ENCODE measurements around the gene ARHGEF12. TPM values are rescaled to one million over a fixed set of nuclear protein-coding genes. Genes with fewer than 3 reads are reported as not detected.

The ARHGEF12 gene
- total and polyA plus RNA-seq, 10 of the 15 experiments (the other 5 are each of a cell fraction or from before 2014, with no cell fraction given): 2.7 to 40.8 (median 20.9) TPM

DNA sequence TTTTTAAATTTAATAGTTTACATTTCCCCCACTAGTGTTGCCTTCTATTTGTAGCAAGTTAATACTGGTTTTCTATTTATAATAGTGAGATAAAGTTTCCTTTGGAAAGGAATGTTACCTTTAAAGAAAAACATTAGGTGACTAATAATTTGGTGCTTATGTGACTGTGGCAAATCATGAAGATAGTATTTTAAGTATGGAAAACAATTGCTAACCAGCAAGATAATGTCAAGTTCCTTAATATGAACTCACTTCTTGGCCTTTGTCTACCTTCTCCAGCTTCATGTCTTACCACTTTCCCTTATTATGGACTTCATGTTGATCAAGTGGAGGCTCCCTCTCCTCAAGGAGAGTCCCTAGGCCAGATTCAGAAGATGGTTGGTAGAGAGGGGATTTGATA, 27.2 kb downstream of the ARHGEF12 start:
- no peaks in the 10 kb centered on the region for H3K36me3 ChIP-seq (ENCODE audit: control insufficient read depth in 2 of 2, insufficient read depth in 2 of 2, low read length in 1 of 2)
- no peaks in the 10 kb centered on the region for H3K4me1 ChIP-seq (ENCODE audit: control insufficient read depth, insufficient read depth, low read length)
- no TSS peak for BruUV-seq (replicated peaks)
- intact Hi-C loops (cut with micrococcal nuclease; ENCODE audit: unreplicated experiment) (no loop called here), in situ Hi-C loops (cut with MboI) (no loop called here)
- ChIA-PET POLR2A (no interaction called here), RAD21 (ENCODE audit: unreplicated experiment) (interaction anchor here (1.6 to 1.7 kb wide), 2 partner anchors 9 to 26 kb away, joined by 3 to 4 read pairs; no protein-coding TSS in a partner anchor), CTCF (interaction anchor here (1.2 kb wide), 1 partner anchor 22 kb away, joined by 3 read pairs; no protein-coding TSS in a partner anchor), SMC1A (ENCODE audit: uncharacterized antibody, unreplicated experiment) (interaction anchor here (0.7 to 1.4 kb wide), 5 partner anchors 8 to 65 kb away, joined by 3 read pairs; no protein-coding TSS in a partner anchor)
- H3K9me3 ChIP-seq (replicated peaks; ENCODE audit: control insufficient read depth, insufficient read depth, low read length): no peaks in the 10 kb centered on the region; the same call in 2 of the 3 replicates
- FAIRE-seq: no peak
- H3K4me2 ChIP-seq (ENCODE audit: control insufficient read depth, insufficient read depth): no peak overlapping the region
- ATAC-seq: no peak
- H3K27me3 ChIP-seq (replicated peaks in 1 of 2; ENCODE audit: control insufficient read depth in 2 of 2, insufficient read depth in 2 of 2, low read length in 1 of 2): no peaks in the 10 kb centered on the region
- H3K79me2 ChIP-seq (ENCODE audit: control insufficient read depth, insufficient read depth, low read length): no peaks in the 10 kb centered on the region; the same call in 1 of the 2 replicates
- H4K20me1 ChIP-seq (ENCODE audit: control insufficient read depth, insufficient read depth): no peaks in the 10 kb centered on the region
- H3K27ac ChIP-seq (ENCODE audit: control insufficient read depth, insufficient read depth): no peak overlapping the region
- no peak for DNase-seq (ENCODE audit: low read depth, low spot score)
- H3K9ac ChIP-seq (ENCODE audit: control insufficient read depth, insufficient read depth, low read length): no peak overlapping the region
- no peak overlapping the region for H3K4me3 ChIP-seq
- no peak overlapping the region for H2AFZ ChIP-seq (ENCODE audit: control insufficient read depth, low read depth, low read length)
- TF ChIP-seq ZZZ3 (IDR thresholded peaks at IDR 0.05; ENCODE audit: control insufficient read depth, insufficient read length, low read depth) (no peak), TCF7 (IDR thresholded peaks at IDR 0.05; ENCODE audit: borderline replicate concordance) (no peak), HDGF (IDR thresholded peaks at IDR 0.05) (no peak), TBL1XR1 (IDR thresholded peaks at IDR 0.05; ENCODE audit: low read depth, low read length) (no peak), ATF7 (IDR thresholded peaks at IDR 0.05; ENCODE audit: low read depth) (no peak), IKZF1 (conservative IDR thresholded peaks at IDR 0.05) (no peak), CREM (IDR thresholded peaks at IDR 0.05; ENCODE audit: low read depth) (no peak), SUPT20H (IDR thresholded peaks at IDR 0.05; ENCODE audit: borderline replicate concordance, control insufficient read depth, low read depth, low read length) (no peak), JUNB (IDR thresholded peaks at IDR 0.05) (no peak), KLF5 (IDR thresholded peaks at IDR 0.05; ENCODE audit: partially characterized antibody) (no peak), SMAD5 (IDR thresholded peaks at IDR 0.05; ENCODE audit: low read depth) (no peak), STAT1 (conservative IDR thresholded peaks at IDR 0.05) (no peak), ZNF622 (IDR thresholded peaks at IDR 0.05) (no peak), NR2F1 (conservative IDR thresholded peaks at IDR 0.05) (no peak)
- TF ChIP-seq, protein P1, sequence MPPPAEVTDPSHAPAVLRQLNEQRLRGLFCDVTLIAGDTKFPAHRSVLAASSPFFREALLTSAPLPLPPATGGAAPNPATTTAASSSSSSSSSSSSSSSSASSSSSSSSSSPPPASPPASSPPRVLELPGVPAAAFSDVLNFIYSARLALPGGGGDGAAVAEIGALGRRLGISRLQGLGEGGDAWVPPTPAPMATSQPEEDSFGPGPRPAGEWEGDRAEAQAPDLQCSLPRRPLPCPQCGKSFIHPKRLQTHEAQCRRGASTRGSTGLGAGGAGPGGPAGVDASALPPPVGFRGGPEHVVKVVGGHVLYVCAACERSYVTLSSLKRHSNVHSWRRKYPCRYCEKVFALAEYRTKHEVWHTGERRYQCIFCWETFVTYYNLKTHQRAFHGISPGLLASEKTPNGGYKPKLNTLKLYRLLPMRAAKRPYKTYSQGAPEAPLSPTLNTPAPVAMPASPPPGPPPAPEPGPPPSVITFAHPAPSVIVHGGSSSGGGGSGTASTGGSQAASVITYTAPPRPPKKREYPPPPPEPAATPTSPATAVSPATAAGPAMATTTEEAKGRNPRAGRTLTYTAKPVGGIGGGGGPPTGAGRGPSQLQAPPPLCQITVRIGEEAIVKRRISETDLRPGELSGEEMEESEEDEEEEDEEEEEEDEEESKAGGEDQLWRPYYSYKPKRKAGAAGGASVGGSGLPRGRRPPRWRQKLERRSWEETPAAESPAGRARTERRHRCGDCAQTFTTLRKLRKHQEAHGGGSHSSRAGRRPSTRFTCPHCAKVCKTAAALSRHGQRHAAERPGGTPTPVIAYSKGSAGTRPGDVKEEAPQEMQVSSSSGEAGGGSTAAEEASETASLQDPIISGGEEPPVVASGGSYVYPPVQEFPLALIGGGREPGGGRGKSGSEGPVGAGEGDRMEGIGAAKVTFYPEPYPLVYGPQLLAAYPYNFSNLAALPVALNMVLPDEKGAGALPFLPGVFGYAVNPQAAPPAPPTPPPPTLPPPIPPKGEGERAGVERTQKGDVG (CRISPR knock-in tag; IDR thresholded peaks at IDR 0.05): no peak
- TF ChIP-seq, protein P2, sequence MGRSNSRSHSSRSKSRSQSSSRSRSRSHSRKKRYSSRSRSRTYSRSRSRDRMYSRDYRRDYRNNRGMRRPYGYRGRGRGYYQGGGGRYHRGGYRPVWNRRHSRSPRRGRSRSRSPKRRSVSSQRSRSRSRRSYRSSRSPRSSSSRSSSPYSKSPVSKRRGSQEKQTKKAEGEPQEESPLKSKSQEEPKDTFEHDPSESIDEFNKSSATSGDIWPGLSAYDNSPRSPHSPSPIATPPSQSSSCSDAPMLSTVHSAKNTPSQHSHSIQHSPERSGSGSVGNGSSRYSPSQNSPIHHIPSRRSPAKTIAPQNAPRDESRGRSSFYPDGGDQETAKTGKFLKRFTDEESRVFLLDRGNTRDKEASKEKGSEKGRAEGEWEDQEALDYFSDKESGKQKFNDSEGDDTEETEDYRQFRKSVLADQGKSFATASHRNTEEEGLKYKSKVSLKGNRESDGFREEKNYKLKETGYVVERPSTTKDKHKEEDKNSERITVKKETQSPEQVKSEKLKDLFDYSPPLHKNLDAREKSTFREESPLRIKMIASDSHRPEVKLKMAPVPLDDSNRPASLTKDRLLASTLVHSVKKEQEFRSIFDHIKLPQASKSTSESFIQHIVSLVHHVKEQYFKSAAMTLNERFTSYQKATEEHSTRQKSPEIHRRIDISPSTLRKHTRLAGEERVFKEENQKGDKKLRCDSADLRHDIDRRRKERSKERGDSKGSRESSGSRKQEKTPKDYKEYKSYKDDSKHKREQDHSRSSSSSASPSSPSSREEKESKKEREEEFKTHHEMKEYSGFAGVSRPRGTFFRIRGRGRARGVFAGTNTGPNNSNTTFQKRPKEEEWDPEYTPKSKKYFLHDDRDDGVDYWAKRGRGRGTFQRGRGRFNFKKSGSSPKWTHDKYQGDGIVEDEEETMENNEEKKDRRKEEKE (IDR thresholded peaks at IDR 0.05): no peak
